Trophoblast cell (in vitro differentiated cells and primary cell): ENCODE data around the gene TSTD2.

Experiments used
- DNase-seq, 2 donors: peaks; one replicate each; pipeline ENCODE4 v3.0.0-alpha.2; 2016
- H2AFZ ChIP-seq: 2 replicates; pipeline ENCODE4 v1.6.1; 2013; ENCODE audit warnings: low read length, moderate library complexity, mild to moderate bottlenecking; ENCODE audit not compliant: insufficient read depth, poor library complexity
- H2AK5ac ChIP-seq: 2 replicates; pipeline ENCODE4 v1.6.1; 2013; ENCODE audit warnings: mild to moderate bottlenecking, low read length
- H2BK120ac ChIP-seq: 2 replicates; pipeline ENCODE4 v1.6.1; 2013; ENCODE audit warnings: low read length, mild to moderate bottlenecking, moderate library complexity; ENCODE audit not compliant: insufficient read depth, poor library complexity
- H2BK12ac ChIP-seq: 2 replicates; pipeline ENCODE4 v1.6.1; 2013; ENCODE audit warnings: mild to moderate bottlenecking, low read length, moderate library complexity
- H2BK5ac ChIP-seq: 2 replicates; pipeline ENCODE4 v1.6.1; 2013; ENCODE audit warnings: low read length, low read depth, moderate library complexity, mild to moderate bottlenecking; ENCODE audit not compliant: poor library complexity
- H3K14ac ChIP-seq: 2 replicates; pipeline ENCODE4 v1.6.1; 2013; ENCODE audit warnings: mild to moderate bottlenecking, low read length
- H3K18ac ChIP-seq: 2 replicates; pipeline ENCODE4 v1.6.1; 2013; ENCODE audit warnings: mild to moderate bottlenecking, low read length
- H3K23ac ChIP-seq: 2 replicates; pipeline ENCODE4 v1.6.1; 2013; ENCODE audit warnings: low read length
- H3K27ac ChIP-seq: 2 replicates; pipeline ENCODE4 v1.5.1; 2013; ENCODE audit warnings: low read depth, mild to moderate bottlenecking, inconsistent platforms, low read length, moderate library complexity
- H3K27me3 ChIP-seq: 2 replicates; pipeline ENCODE4 v1.6.1; 2013; ENCODE audit warnings: inconsistent platforms, mild to moderate bottlenecking, low read length, moderate library complexity; ENCODE audit not compliant: insufficient read depth
- H3K36me3 ChIP-seq, 2 experiments: 1 replicate in 1 of 2; 2 replicates in 1 of 2; pipeline ENCODE4 v1.6.1; 2013; ENCODE audit warnings: low read length in 2 of 2, mild to moderate bottlenecking in 2 of 2, moderate library complexity in 1 of 2; ENCODE audit not compliant: insufficient read depth in 2 of 2, control insufficient read depth in 1 of 2
- H3K4ac ChIP-seq: 2 replicates; pipeline ENCODE4 v1.6.1; 2013; ENCODE audit warnings: low read depth, mild to moderate bottlenecking, low read length, moderate library complexity
- H3K4me1 ChIP-seq, 2 experiments: 1 replicate in 1 of 2; 2 replicates in 1 of 2; pipeline ENCODE4 v1.6.1; 2013; ENCODE audit warnings: low read length in 2 of 2, mild to moderate bottlenecking in 2 of 2, moderate library complexity in 1 of 2; ENCODE audit not compliant: insufficient read depth in 2 of 2, control insufficient read depth in 1 of 2
- H3K4me2 ChIP-seq: 2 replicates; pipeline ENCODE4 v1.6.1; 2013; ENCODE audit warnings: inconsistent platforms, mild to moderate bottlenecking, low read length, moderate library complexity
- H3K4me3 ChIP-seq: 2 replicates; pipeline ENCODE4 v1.5.1; 2013; ENCODE audit warnings: mild to moderate bottlenecking, low read depth, low read length, inconsistent platforms
- H3K79me1 ChIP-seq: one replicate; pipeline ENCODE4 v1.6.1; 2013; ENCODE audit warnings: low read length
- H3K79me2 ChIP-seq: 2 replicates; pipeline ENCODE4 v1.6.1; 2013; ENCODE audit warnings: low read length, mild to moderate bottlenecking; ENCODE audit not compliant: control insufficient read depth, insufficient read depth, poor library complexity
- H3K9ac ChIP-seq: 2 replicates; pipeline ENCODE4 v1.6.1; 2013; ENCODE audit warnings: mild to moderate bottlenecking, low read length
- H3K9me3 ChIP-seq: 2 replicates; pipeline ENCODE4 v1.6.1; 2013; ENCODE audit warnings: low read depth, mild to moderate bottlenecking, control low read depth, inconsistent platforms, low read length; ENCODE audit not compliant: insufficient read depth
- H4K12ac ChIP-seq: 2 replicates; pipeline ENCODE4 v1.6.1; 2013; ENCODE audit warnings: low read depth, mild to moderate bottlenecking, low read length, moderate library complexity
- H4K8ac ChIP-seq: 2 replicates; pipeline ENCODE4 v1.6.1; 2013; ENCODE audit warnings: low read depth, mild to moderate bottlenecking, low read length, moderate library complexity
- H4K91ac ChIP-seq: one replicate; pipeline ENCODE4 v1.6.1; 2013; ENCODE audit warnings: low read depth, mild to moderate bottlenecking, low read length, moderate library complexity
- WGBS: extraction: QIAGEN DNeasy Blood & Tissue Kit; methylation state at CpG from one replicate; pipeline ENCODE4 v1.1.7; 2013; ENCODE audit warnings: missing lambda C conversion rate; ENCODE audit not compliant: insufficient read length, insufficient coverage; ENCODE audit errors: extremely low coverage; 5-methylcytosine and 5-hydroxymethylcytosine counted together

TSTD2 gene

DNA sequence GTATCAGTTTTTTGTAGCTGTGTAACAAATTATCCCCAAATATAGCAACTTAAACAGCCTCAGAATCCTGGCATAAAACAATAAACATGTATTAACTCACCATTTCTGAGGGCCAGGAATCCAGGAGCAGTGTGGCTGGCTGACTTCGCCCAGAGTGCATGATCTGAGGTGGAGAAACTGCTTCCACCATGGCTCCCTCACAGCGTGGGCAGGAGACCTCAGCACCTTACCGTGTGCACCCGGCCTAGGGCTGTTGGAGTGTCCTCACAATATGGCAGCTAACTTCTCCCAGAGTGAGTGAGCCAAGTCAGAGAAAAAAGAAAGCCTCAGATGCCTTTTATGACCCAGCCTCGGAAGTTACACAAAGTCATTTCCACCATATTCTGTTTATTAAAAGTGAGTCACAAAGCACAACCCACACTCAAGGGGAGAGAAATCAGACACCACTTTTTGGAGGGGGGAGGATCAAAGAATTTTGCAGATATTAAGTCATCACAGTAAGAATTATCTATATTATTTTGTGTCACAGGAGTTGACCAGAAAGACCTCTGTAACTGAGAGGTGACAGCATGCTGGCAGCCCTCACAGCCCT, 59.6 kb downstream of the TSTD2 start:
- no peak overlapping the region for H3K14ac ChIP-seq
- no peak for DNase-seq
- no peak overlapping the region for H4K12ac ChIP-seq
- H3K9ac ChIP-seq: no peak overlapping the region
- H3K18ac ChIP-seq: no peak overlapping the region
- no peak overlapping the region for H2BK12ac ChIP-seq
- no peak overlapping the region for H4K91ac ChIP-seq
- H2AK5ac ChIP-seq: no peak overlapping the region
- no peak overlapping the region for H3K4me3 ChIP-seq
- no peaks in the 10 kb centered on the region for H3K79me2 ChIP-seq
- H3K9me3 ChIP-seq: peaks cover 3% of the 10 kb centered on the region
- no peak overlapping the region for H3K23ac ChIP-seq
- no peak overlapping the region for H3K27ac ChIP-seq
- no peaks in the 10 kb centered on the region for H3K4me1 ChIP-seq
- H3K36me3 ChIP-seq: no peaks in the 10 kb centered on the region
- H2BK5ac ChIP-seq: no peak overlapping the region
- no peak overlapping the region for H2AFZ ChIP-seq
- H4K8ac ChIP-seq: no peak overlapping the region
- no CpG with 5 or more reads among the region's 5 CpGs for WGBS
- no peaks in the 10 kb centered on the region for H3K79me1 ChIP-seq
- H3K4me2 ChIP-seq: no peak overlapping the region
- H3K27me3 ChIP-seq: no peaks in the 10 kb centered on the region
- H2BK120ac ChIP-seq: no peak overlapping the region
- H3K4ac ChIP-seq: no peak overlapping the region

DNA sequence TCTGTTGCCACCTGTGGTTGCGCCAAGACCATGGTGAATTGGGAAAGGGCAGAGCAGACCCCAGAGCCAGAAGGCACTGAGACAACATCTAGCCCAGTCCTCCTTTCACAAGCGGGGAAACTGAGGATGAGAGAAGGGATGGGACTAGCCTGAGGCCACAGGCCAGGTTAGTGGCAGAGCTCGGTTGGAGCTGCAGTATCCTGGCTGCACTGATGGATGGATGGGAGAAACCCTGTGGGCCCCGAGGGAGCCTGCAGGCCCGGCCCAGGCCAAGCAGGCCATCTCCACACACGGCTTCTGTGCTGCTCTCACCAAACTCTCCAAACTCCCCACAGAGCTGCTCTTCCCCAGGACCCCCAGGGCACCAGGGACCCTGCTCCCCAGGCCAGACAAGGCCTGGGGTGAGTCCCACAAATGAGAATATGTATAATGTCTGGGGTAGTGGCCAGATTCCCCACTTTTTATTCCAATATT, 60.2 kb downstream of the TSTD2 start:
- WGBS: no CpG with 5 or more reads among the region's 6 CpGs

DNA sequence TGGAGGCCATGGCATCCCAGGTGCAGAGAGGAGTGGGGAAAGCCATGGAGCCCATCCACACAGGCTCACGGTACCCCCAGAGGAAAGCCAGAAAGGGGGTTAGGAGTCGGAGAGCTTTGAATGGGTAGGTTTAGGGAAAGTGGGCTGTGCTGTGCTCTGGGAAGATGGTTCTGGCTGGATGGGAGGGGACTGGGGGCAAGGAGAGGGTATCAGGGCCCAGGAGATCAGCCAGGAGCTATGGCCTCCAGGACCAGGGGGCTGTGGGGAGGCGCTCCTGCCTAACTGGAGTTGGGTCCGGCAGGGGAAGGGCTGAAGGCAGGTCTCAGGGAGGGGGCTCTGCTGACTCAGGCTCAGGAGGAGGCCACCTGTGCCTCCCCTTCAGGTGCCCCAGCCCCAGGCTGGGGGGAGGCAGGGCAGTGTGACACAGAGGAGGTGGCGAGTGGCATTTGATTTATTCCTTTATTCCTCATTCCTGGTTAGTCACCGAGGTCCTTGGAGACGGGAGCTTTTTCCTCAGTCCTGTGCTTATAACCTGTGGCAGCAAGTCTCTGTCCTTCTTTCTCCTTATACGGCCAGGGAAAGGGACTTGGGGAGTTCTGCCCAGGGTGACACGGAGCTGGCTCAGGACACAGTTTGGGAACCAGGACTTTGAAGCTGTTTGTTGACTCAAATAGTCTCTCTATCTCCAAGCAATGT, 60.8 kb downstream of the TSTD2 start:
- no CpG with 5 or more reads among the region's 9 CpGs for WGBS
- Histone ChIP-seq H3K4me3 (no peak overlapping the region), H3K4me1 (no peaks in the 10 kb centered on the region), H3K14ac (no peak overlapping the region), H2BK12ac (no peak overlapping the region), H3K79me1 (no peaks in the 10 kb centered on the region), H3K23ac (no peak overlapping the region), H3K79me2 (no peaks in the 10 kb centered on the region), H2BK5ac (no peak overlapping the region), H3K9me3 (peaks cover 2% of the 10 kb centered on the region), H2AK5ac (no peak overlapping the region), H2AFZ (no peak overlapping the region), H4K12ac (no peak overlapping the region), H4K91ac (no peak overlapping the region), H4K8ac (no peak overlapping the region), H3K18ac (no peak overlapping the region), H3K27me3 (no peaks in the 10 kb centered on the region), H3K36me3 (no peaks in the 10 kb centered on the region), H3K27ac (no peak overlapping the region), H3K4me2 (no peak overlapping the region), H3K4ac (no peak overlapping the region), H3K9ac (no peak overlapping the region), H2BK120ac (no peak overlapping the region)
- DNase-seq: no peak

More for the DNA sequence above, 60.2 kb downstream of the TSTD2 start:
- Histone ChIP-seq H3K27ac (no peak overlapping the region), H3K23ac (no peak overlapping the region), H3K9me3 (peaks cover 2% of the 10 kb centered on the region), H2BK5ac (no peak overlapping the region), H4K12ac (no peak overlapping the region), H2AFZ (no peak overlapping the region), H3K79me1 (no peaks in the 10 kb centered on the region), H2BK120ac (no peak overlapping the region), H3K14ac (no peak overlapping the region), H2AK5ac (no peak overlapping the region), H4K8ac (no peak overlapping the region), H3K4ac (no peak overlapping the region), H3K27me3 (no peaks in the 10 kb centered on the region), H4K91ac (no peak overlapping the region), H3K79me2 (no peaks in the 10 kb centered on the region), H3K18ac (no peak overlapping the region), H3K36me3 (no peaks in the 10 kb centered on the region), H2BK12ac (no peak overlapping the region), H3K4me1 (no peaks in the 10 kb centered on the region), H3K4me3 (no peak overlapping the region), H3K9ac (no peak overlapping the region), H3K4me2 (no peak overlapping the region)
- DNase-seq: no peak

DNA sequence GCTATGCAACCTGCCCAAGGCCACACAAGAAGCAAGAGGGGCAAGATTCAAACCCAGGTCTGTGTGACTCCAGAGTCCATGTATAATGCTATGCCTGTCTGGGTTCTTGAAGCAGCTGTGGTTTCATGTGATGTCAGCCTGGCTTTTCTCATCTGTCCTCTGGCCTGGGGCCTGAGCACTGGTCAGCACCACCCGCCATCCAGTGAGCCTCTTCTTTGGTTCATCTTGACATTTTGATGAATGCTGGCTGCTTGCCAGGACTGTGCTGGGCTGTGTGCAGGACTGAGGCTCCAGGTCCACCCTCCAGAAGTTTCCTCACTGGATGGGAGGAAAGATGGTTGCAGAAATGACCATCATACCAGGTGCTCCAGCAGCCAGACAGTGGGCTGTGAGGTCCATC, 61.5 kb downstream of the TSTD2 start:
- Histone ChIP-seq H3K4ac (no peak overlapping the region), H4K91ac (no peak overlapping the region), H3K18ac (no peak overlapping the region), H4K12ac (no peak overlapping the region), H2BK12ac (no peak overlapping the region), H2BK120ac (no peak overlapping the region), H3K27ac (no peak overlapping the region), H3K4me3 (no peak overlapping the region), H3K9ac (no peak overlapping the region), H2AK5ac (no peak overlapping the region), H3K14ac (no peak overlapping the region), H3K79me2 (no peaks in the 10 kb centered on the region), H3K4me1 (no peaks in the 10 kb centered on the region), H3K9me3 (peaks cover 2% of the 10 kb centered on the region), H3K27me3 (no peaks in the 10 kb centered on the region), H3K4me2 (no peak overlapping the region), H3K36me3 (no peaks in the 10 kb centered on the region), H3K23ac (no peak overlapping the region), H2BK5ac (no peak overlapping the region), H2AFZ (no peak overlapping the region), H4K8ac (no peak overlapping the region), H3K79me1 (no peaks in the 10 kb centered on the region)
- no CpG with 5 or more reads among the region's 1 CpG for WGBS
- DNase-seq: no peak
